Inflammatory macrophage (primary cell): Measurements from ENCODE around the gene AHNAK2.

Experiments used
- DNase-seq, 2 donors: peaks; one replicate each; pipeline ENCODE4 v3.0.0-alpha.2; 2020 to 2022

The AHNAK2 gene

GRCh38 chr14:105011312-105011990 is 33.3 kb upstream of the AHNAK2 start:
- DNase-seq, result no peak

GRCh38 chr14:105010891-105011291 is 32.7 kb upstream of the AHNAK2 start:
- no peak for DNase-seq

GRCh38 chr14:105010106-105010505 is 31.9 kb upstream of the AHNAK2 start:
- no peak for DNase-seq

GRCh38 chr14:105007593-105008264 is 29.6 kb upstream of the AHNAK2 start:
- no peak for DNase-seq

- no peak for DNase-seq
These were observed 28.8 kb upstream of the AHNAK2 start for GRCh38 chr14:105006831-105007592.

GRCh38 chr14:105005929-105006830 is 28.0 kb upstream of the AHNAK2 start:
- DNase-seq, result no peak

- DNase-seq, result no peak
These were observed 27.3 kb upstream of the AHNAK2 start for GRCh38 chr14:105005329-105005928.

GRCh38 chr14:104999361-104999760 is 21.2 kb upstream of the AHNAK2 start:
- DNase-seq, result no peak

GRCh38 chr14:104998801-104999200 is 20.6 kb upstream of the AHNAK2 start:
- DNase-seq, result no peak

- DNase-seq, result no peak
These were observed 18.3 kb upstream of the AHNAK2 start for GRCh38 chr14:104996483-104996882.

- no peak for DNase-seq
These were observed 17.9 kb upstream of the AHNAK2 start for GRCh38 chr14:104996032-104996431.

- no peak for DNase-seq
These were observed 16.8 kb upstream of the AHNAK2 start for GRCh38 chr14:104994978-104995377.

- no peak for DNase-seq
These were observed 15.8 kb upstream of the AHNAK2 start for GRCh38 chr14:104993808-104994591.

GRCh38 chr14:104993306-104993705 is 15.1 kb upstream of the AHNAK2 start:
- DNase-seq, result no peak

- no peak for DNase-seq
These were observed 14.3 kb upstream of the AHNAK2 start for GRCh38 chr14:104992501-104992900.

GRCh38 chr14:104991896-104992230 is 13.7 kb upstream of the AHNAK2 start:
- no peak for DNase-seq

- no peak for DNase-seq
These were observed 11.8 kb upstream of the AHNAK2 start for GRCh38 chr14:104989951-104990303.

GRCh38 chr14:104989236-104989950 is 11.2 kb upstream of the AHNAK2 start:
- DNase-seq, result no peak

- DNase-seq, result no peak
These were observed 8.5 kb upstream of the AHNAK2 start for GRCh38 chr14:104986487-104987164.
